ENCODE data around the gene SCO1.

GRCh38 chr17:10663231-10663630 lies 34.1 kb downstream of the SCO1 start:
- TF ChIP-seq CTCF (IDR thresholded peaks at IDR 0.05; ENCODE audit: borderline replicate concordance, extremely low read depth, low read length, poor library complexity, severe bottlenecking) (no peak), EZH2 (IDR thresholded peaks at IDR 0.05; ENCODE audit: borderline replicate concordance, low read depth, low read length, severe bottlenecking) (no peak)

All from DND-41 (cell line).